IMR-90 (cell line): ENCODE data around the gene KIF22. TPM values are rescaled to one million over a fixed set of nuclear protein-coding genes. Genes with fewer than 3 reads are reported as not detected.

Experiments used
- ATAC-seq: fragments of 200-7000 bp; cut with Tn5 transposase; 2 replicates; pipeline ENCODE4 v1.9.1; 2020; ENCODE audit warnings: low read depth, mild to moderate bottlenecking, moderate library complexity
- BruUV-seq: library from RNA; stranded (reverse); fragments of 400-500 nt; replicated peaks from 2 replicates; lab custom pipeline; 2021; lab: Mats Ljungman, UMichigan
- CTCF ChIA-PET: fragments of 300-600 bp; formaldehyde crosslinking; extraction: SDS; loops from one replicate; lab custom pipeline; 2021; ENCODE audit warnings: antibody characterized with exemption; lab: Yijun Ruan, JAX
- POLR2A ChIA-PET: fragments of 300-600 bp; sonication (Branson Sonifier 250); formaldehyde crosslinking; loops from one replicate; lab custom pipeline; 2022; ENCODE audit warnings: antibody characterized with exemption; ENCODE audit not compliant: unreplicated experiment; lab: Charles Lee
- DNase-seq: peaks from one replicate; pipeline ENCODE4 v3.0.0; 2013
- H2AFZ ChIP-seq: replicated peaks from 2 replicates; pipeline ENCODE3; 2013; ENCODE audit warnings: low read length, mild to moderate bottlenecking; ENCODE audit not compliant: poor library complexity
- H2AK5ac ChIP-seq: 2 replicates; pipeline ENCODE4 v1.6.1; 2013; ENCODE audit warnings: low read depth, low read length, inconsistent platforms
- H2AK9ac ChIP-seq: replicated peaks from 2 replicates; pipeline ENCODE3; 2013; ENCODE audit warnings: mild to moderate bottlenecking, low read depth, low read length, moderate library complexity; ENCODE audit not compliant: poor library complexity
- H2BK120ac ChIP-seq: 2 replicates; pipeline ENCODE4 v1.6.1; 2013; ENCODE audit warnings: low read depth, low read length, inconsistent platforms
- H2BK15ac ChIP-seq: 3 replicates; pipeline ENCODE4 v1.6.1; 2013; ENCODE audit warnings: low read depth, low read length, inconsistent platforms
- H2BK20ac ChIP-seq: 2 replicates; pipeline ENCODE4 v1.6.1; 2013; ENCODE audit warnings: low read depth, mild to moderate bottlenecking, inconsistent platforms, low read length, moderate library complexity
- H2BK5ac ChIP-seq: 2 replicates; pipeline ENCODE4 v1.6.1; 2013; ENCODE audit warnings: mild to moderate bottlenecking, low read depth, low read length, inconsistent platforms; ENCODE audit not compliant: poor library complexity, severe bottlenecking
- H3K14ac ChIP-seq: replicated peaks from 2 replicates; pipeline ENCODE4 v1.6.1; 2013; ENCODE audit warnings: low read depth, low read length, inconsistent platforms
- H3K18ac ChIP-seq: 2 replicates; pipeline ENCODE4 v1.6.1; 2013; ENCODE audit warnings: low read depth, low read length, control low read depth
- H3K23ac ChIP-seq: 2 replicates; pipeline ENCODE4 v1.6.1; 2013; ENCODE audit warnings: low read depth, low read length, inconsistent platforms
- H3K27ac ChIP-seq: 2 replicates; pipeline ENCODE4 v1.5.1; 2013; ENCODE audit warnings: mild to moderate bottlenecking, control low read depth, low read length; ENCODE audit not compliant: insufficient read depth
- H3K27me3 ChIP-seq: 2 replicates; pipeline ENCODE4 v1.6.1; 2013; ENCODE audit warnings: low read length; ENCODE audit not compliant: control insufficient read depth, insufficient read depth
- H3K36me3 ChIP-seq: 2 replicates; pipeline ENCODE4 v1.6.1; 2013; ENCODE audit warnings: low read length, mixed read lengths; ENCODE audit not compliant: control insufficient read depth, insufficient read depth
- H3K4ac ChIP-seq: 2 replicates; pipeline ENCODE4 v1.6.1; 2013; ENCODE audit warnings: low read depth, low read length, inconsistent platforms
- H3K4me1 ChIP-seq: 2 replicates; pipeline ENCODE4 v1.6.1; 2013; ENCODE audit warnings: low read length, mixed read lengths; ENCODE audit not compliant: control insufficient read depth, insufficient read depth
- H3K4me2 ChIP-seq: 2 replicates; pipeline ENCODE4 v1.6.1; 2013; ENCODE audit warnings: low read depth, mild to moderate bottlenecking, control low read depth, low read length, moderate library complexity
- H3K4me3 ChIP-seq: 2 replicates; pipeline ENCODE4 v1.5.1; 2013; ENCODE audit warnings: low read depth, mild to moderate bottlenecking, control low read depth, low read length, moderate library complexity; ENCODE audit not compliant: insufficient read depth
- H3K56ac ChIP-seq: 2 replicates; pipeline ENCODE4 v1.6.1; 2013; ENCODE audit warnings: low read length, inconsistent platforms; ENCODE audit not compliant: insufficient read depth; ENCODE audit errors: extremely low read depth
- H3K79me1 ChIP-seq, 2 experiments: 2 replicates each; pipeline ENCODE4 v1.6.1; 2013; ENCODE audit warnings: low read length in 2 of 2, inconsistent platforms in 1 of 2, low read depth in 1 of 2
- H3K9ac ChIP-seq: 2 replicates; pipeline ENCODE4 v1.6.1; 2013; ENCODE audit warnings: low read depth, low read length, control low read depth
- H3K9me1 ChIP-seq: 2 replicates; pipeline ENCODE4 v1.6.1; 2013; ENCODE audit warnings: low read length, inconsistent platforms; ENCODE audit not compliant: insufficient read depth
- H3K9me3 ChIP-seq: 2 replicates; pipeline ENCODE4 v1.6.1; 2013; ENCODE audit warnings: low read length; ENCODE audit not compliant: control insufficient read depth, insufficient read depth
- H4K20me1 ChIP-seq: 2 replicates; pipeline ENCODE4 v1.6.1; 2013; ENCODE audit warnings: low read length, inconsistent platforms; ENCODE audit not compliant: insufficient read depth
- H4K5ac ChIP-seq: 2 replicates; pipeline ENCODE4 v1.6.1; 2013; ENCODE audit warnings: mild to moderate bottlenecking, low read depth, low read length, control low read depth
- H4K8ac ChIP-seq, 2 experiments: 2 replicates each; pipeline ENCODE4 v1.6.1; 2013; ENCODE audit warnings: low read depth in 2 of 2, low read length in 2 of 2, control low read depth in 1 of 2, inconsistent platforms in 1 of 2
- H4K91ac ChIP-seq: 2 replicates; pipeline ENCODE4 v1.6.1; 2013; ENCODE audit warnings: low read depth, low read length, inconsistent platforms; ENCODE audit not compliant: insufficient read depth
- BHLHE40 ChIP-seq: fragments of 150-350 bp; IDR thresholded peaks from 2 replicates; pipeline ENCODE4 v1.6.1; 2016; ENCODE audit warnings: mild to moderate bottlenecking, low read depth, low read length
- CHD1 ChIP-seq: IDR thresholded peaks from 2 replicates; pipeline ENCODE4 v1.6.1; 2012; ENCODE audit warnings: low read depth, low read length, improper control_type of control experiment
- ELK1 ChIP-seq: fragments of 150-350 bp; IDR thresholded peaks from 2 replicates; pipeline ENCODE4 v1.6.1; 2016; ENCODE audit warnings: low read depth, mild to moderate bottlenecking, low read length, moderate library complexity, borderline replicate concordance
- FOS ChIP-seq: fragments of 150-350 bp; IDR thresholded peaks from 2 replicates; pipeline ENCODE4 v1.6.1; 2016; ENCODE audit warnings: low read depth, low read length
- MAFK ChIP-seq: IDR thresholded peaks from 2 replicates; pipeline ENCODE4 v1.6.1; 2012; ENCODE audit warnings: low read depth, low read length, improper control_type of control experiment
- POLR2A ChIP-seq: IDR thresholded peaks from 2 replicates; pipeline ENCODE4 v1.6.1; 2012; ENCODE audit warnings: mild to moderate bottlenecking, low read depth, low read length
- RCOR1 ChIP-seq: IDR thresholded peaks from 2 replicates; pipeline ENCODE4 v1.6.1; 2012; ENCODE audit warnings: mild to moderate bottlenecking, low read length, improper control_type of control experiment; ENCODE audit not compliant: insufficient replicate concordance
- RFX5 ChIP-seq: IDR thresholded peaks from 2 replicates; pipeline ENCODE4 v1.8.0; 2012; ENCODE audit warnings: low read depth, mild to moderate bottlenecking, low read length, moderate library complexity
- SMC3 ChIP-seq: fragments of 150-350 bp; IDR thresholded peaks from 2 replicates; pipeline ENCODE4 v1.6.1; 2016; ENCODE audit warnings: low read depth, mild to moderate bottlenecking, antibody characterized with exemption, low read length, moderate library complexity
- USF2 ChIP-seq: fragments of 150-350 bp; IDR thresholded peaks from 2 replicates; pipeline ENCODE4 v1.6.1; 2017; ENCODE audit warnings: mild to moderate bottlenecking, antibody characterized with exemption, low read length, low read depth
- WGBS, 2 experiments: methylation state at CpG; one replicate each; pipeline versions ENCODE4 v1.1.5 to v1.1.7; 2013; ENCODE audit warnings: missing lambda C conversion rate in 2 of 2; ENCODE audit not compliant: insufficient read length in 1 of 2; ENCODE audit errors: extremely low coverage in 2 of 2; 5-methylcytosine and 5-hydroxymethylcytosine counted together
- dilution Hi-C: fragments of 300-500 bp; cut with HindIII; formaldehyde crosslinking; loops from one replicate; pipeline ENCODE4 v1.14.3; 2018; ENCODE audit warnings: low sequenced_read_pairs; ENCODE audit not compliant: unreplicated experiment
- in situ Hi-C: fragments of 300-500 bp; cut with MboI; formaldehyde crosslinking; loops from 3 replicates; pipeline ENCODE4 v1.14.3; 2019; ENCODE audit warnings: low sequenced_read_pairs, inconsistent platforms, mixed read lengths
- intact Hi-C: fragments of 100-400 bp; cut with micrococcal nuclease; formaldehyde crosslinking; loops from 2 replicates; pipeline ENCODE4 v1.10.0; 2022
- polyA plus RNA-seq, 3 experiments: library from polyadenylated mRNA; depleted of rRNA; stranded (reverse); fragments of >200 nt; gene quantifications; 2 replicates each; pipeline ENCODE4 v1.2.3, GENCODE V29; 2012; ENCODE audit warnings: low replicate concordance in 1 of 3
- total RNA-seq: library from RNA; depleted of rRNA; stranded (reverse); fragments of >200 nt; gene quantifications from 2 replicates; pipeline ENCODE4 v1.2.3, GENCODE V29; 2012

Gene KIF22
- total and polyA plus RNA-seq, 2 of the 4 experiments (the other 2 are of a cell fraction) = 43.0 to 65.1 TPM

- no peak overlapping the region for H2AK5ac ChIP-seq
- no peak overlapping the region for H3K4me3 ChIP-seq
- H3K27me3 ChIP-seq = peaks cover 2% of the 10 kb centered on the region; the same call in 1 of the 2 replicates
- no peak overlapping the region for H3K27ac ChIP-seq
- CTCF ChIA-PET = no interaction called here
- in situ Hi-C loops = no loop called here
- POLR2A ChIA-PET = no interaction called here
- H3K4me2 ChIP-seq = no peak overlapping the region
- H3K23ac ChIP-seq = no peak overlapping the region
- H3K14ac ChIP-seq = no peak overlapping the region
- TF ChIP-seq MAFK (no peak), POLR2A (no peak), ELK1 (no peak), USF2 (no peak), BHLHE40 (no peak), SMC3 (no peak), CHD1 (no peak), FOS (no peak), RCOR1 (no peak), RFX5 (no peak)
- no peak overlapping the region for H2BK20ac ChIP-seq
- no TSS peak for BruUV-seq
- DNase-seq = no peak
- H4K8ac ChIP-seq = no peak overlapping the region
- no peak for ATAC-seq
- H4K91ac ChIP-seq = no peak overlapping the region
- H3K4me1 ChIP-seq = no peaks in the 10 kb centered on the region
- no peaks in the 10 kb centered on the region for H3K9me1 ChIP-seq
- H2AFZ ChIP-seq = no peak overlapping the region
- H2BK120ac ChIP-seq = no peak overlapping the region
- intact Hi-C loops = no loop called here
- WGBS, 2 experiments = no CpG with 5 or more reads among the region's 7 CpGs
- H4K5ac ChIP-seq = no peak overlapping the region
- no peaks in the 10 kb centered on the region for H3K9me3 ChIP-seq
- H3K4ac ChIP-seq = no peak overlapping the region
- H3K79me1 ChIP-seq = no peaks in the 10 kb centered on the region
- no peak overlapping the region for H2BK15ac ChIP-seq
- no peak overlapping the region for H2BK5ac ChIP-seq
- H2AK9ac ChIP-seq = no peak overlapping the region
- H3K56ac ChIP-seq = no peak overlapping the region
- dilution Hi-C loops = no loop called here
- no peak overlapping the region for H3K18ac ChIP-seq
- no peaks in the 10 kb centered on the region for H4K20me1 ChIP-seq
- no peaks in the 10 kb centered on the region for H3K36me3 ChIP-seq
- H3K9ac ChIP-seq = no peak overlapping the region
Observed at GRCh38 chr16:29770250-29770929, 20.2 kb upstream of the KIF22 start.
